AG09309 (cell line): ENCODE measurements around the gene MAP3K6.

Experiments used
- DNase-seq: peaks from one replicate; pipeline ENCODE4 v3.0.0-alpha.2; 2010; ENCODE audit warnings: low read depth
- H3K4me3 ChIP-seq: 2 replicates; pipeline ENCODE4 v1.5.1; 2011; ENCODE audit warnings: mild to moderate bottlenecking, low read depth, low read length, moderate library complexity; ENCODE audit not compliant: control insufficient read depth
- CTCF ChIP-seq: IDR thresholded peaks from 2 replicates; pipeline ENCODE4 v1.5.1; 2011; ENCODE audit warnings: mild to moderate bottlenecking, low read depth, low read length, inconsistent platforms; ENCODE audit not compliant: insufficient read depth, control insufficient read depth; ENCODE audit errors: missing control alignments

The MAP3K6 gene

GRCh38 chr1:27381969-27382762 lies 15.4 kb upstream of the MAP3K6 start:
- TF ChIP-seq CTCF = no peak
- H3K4me3 ChIP-seq = no peak overlapping the region
- DNase-seq = no peak

- DNase-seq = no peak
- no peak overlapping the region for H3K4me3 ChIP-seq
- no peak for TF ChIP-seq CTCF
Measured at GRCh38 chr1:27380766-27381733, 14.3 kb upstream of the MAP3K6 start.

- no peak overlapping the region for H3K4me3 ChIP-seq
- TF ChIP-seq CTCF = no peak
- DNase-seq = no peak
Measured at GRCh38 chr1:27380224-27380623, 13.5 kb upstream of the MAP3K6 start.

GRCh38 chr1:27379564-27380122 lies 12.9 kb upstream of the MAP3K6 start:
- DNase-seq = no peak
- TF ChIP-seq CTCF = no peak
- H3K4me3 ChIP-seq = no peak overlapping the region

GRCh38 chr1:27377760-27378495 lies 11.2 kb upstream of the MAP3K6 start:
- no peak for TF ChIP-seq CTCF
- H3K4me3 ChIP-seq = no peak overlapping the region
- DNase-seq = no peak
